OCI-LY3 (cell line): Measurements from ENCODE around the gene BCL11A.

Experiments
- H2AFZ ChIP-seq: fragments of 200-600, 300-600 bp; shearing (Covaris generic); 2 replicates; pipeline ENCODE4 v1.6.0; 2014; ENCODE audit warnings: antibody characterized with exemption, low read depth, low read length
- H3K27ac ChIP-seq: fragments of 200-600, 300-600 bp; sonication (generic); 2 replicates; pipeline ENCODE4 v1.5.1; 2014; ENCODE audit warnings: mild to moderate bottlenecking, low read length, moderate library complexity, mixed read lengths
- H3K27me3 ChIP-seq: fragments of 200-600, 300-600 bp; sonication (generic); 2 replicates; pipeline ENCODE4 v1.6.1; 2014; ENCODE audit warnings: low read depth, low read length, mixed read lengths
- H3K36me3 ChIP-seq: fragments of 200-600, 300-600 bp; sonication (generic); replicated peaks from 2 replicates; pipeline ENCODE3; 2014; ENCODE audit warnings: low read depth, low read length, mixed read lengths
- H3K4me1 ChIP-seq: fragments of 300-600, 200-600 bp; sonication (generic); 2 replicates; pipeline ENCODE4 v1.6.1; 2014; ENCODE audit warnings: low read length, mixed read lengths
- H3K4me2 ChIP-seq: fragments of 200-600, 300-600 bp; sonication (generic); 2 replicates; pipeline ENCODE4 v1.6.1; 2014; ENCODE audit warnings: low read length, mixed read lengths
- H3K4me3 ChIP-seq: fragments of 300-600, 200-600 bp; sonication (generic); 2 replicates; pipeline ENCODE4 v1.5.1; 2014; ENCODE audit warnings: antibody characterized with exemption, mild to moderate bottlenecking, low read length, moderate library complexity
- H3K79me2 ChIP-seq: fragments of 300-600, 200-600 bp; shearing (Covaris generic); 2 replicates; pipeline ENCODE4 v1.6.1; 2014; ENCODE audit warnings: mild to moderate bottlenecking, low read length, mixed read lengths
- H3K9ac ChIP-seq: fragments of 300-600, 200-600 bp; shearing (Covaris generic); 2 replicates; pipeline ENCODE4 v1.6.0; 2014; ENCODE audit warnings: mild to moderate bottlenecking, low read length, moderate library complexity
- H3K9me3 ChIP-seq: fragments of 200-600, 300-600 bp; shearing (Covaris generic); 2 replicates; pipeline ENCODE4 v1.6.1; 2014; ENCODE audit warnings: low read length, mixed read lengths; ENCODE audit not compliant: insufficient read depth
- H4K20me1 ChIP-seq: fragments of 200-600, 300-600 bp; sonication (generic); 2 replicates; pipeline ENCODE4 v1.6.1; 2016; ENCODE audit warnings: low read length, mixed read lengths; ENCODE audit not compliant: insufficient read depth
- EZH2phosphoT487 ChIP-seq: fragments of 200-600 bp; shearing (Covaris generic); IDR thresholded peaks from 2 replicates; pipeline ENCODE4 v1.6.1; 2018; ENCODE audit warnings: antibody characterized with exemption, mixed run types, low read depth
- TF ChIP-seq, protein P1 (sequence below): fragments of 200-600, 300-600 bp; sonication (generic); IDR thresholded peaks from 2 replicates; pipeline ENCODE4 v1.5.1; 2014; ENCODE audit warnings: antibody characterized with exemption, low read length, low read depth

The BCL11A gene

DNA sequence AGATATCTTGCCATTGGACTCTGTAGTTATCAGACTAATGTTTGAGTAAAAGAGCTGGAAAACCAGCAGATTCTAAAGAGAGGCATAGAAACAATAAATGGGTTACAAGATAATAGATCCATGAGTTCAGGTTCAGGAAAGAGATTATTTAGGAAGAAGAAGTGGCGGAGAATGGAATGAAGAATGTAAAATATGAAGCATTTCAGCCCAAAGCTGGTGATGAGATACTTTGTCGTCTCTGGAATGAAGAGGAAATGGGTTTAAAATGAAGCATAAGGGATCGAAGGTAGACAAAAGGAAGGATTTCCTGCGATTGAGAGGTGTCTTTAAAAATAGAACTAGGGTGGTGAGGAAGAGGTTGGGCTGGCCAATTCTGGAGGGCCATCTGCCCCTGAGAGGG is 36.6 kb downstream of the BCL11A start:
- H3K9ac ChIP-seq, result peak overlapping the region; percentile 32; the same call in 1 of the 2 replicates
- H3K4me1 ChIP-seq, result peaks cover 96% of the 10 kb centered on the region
- H3K4me2 ChIP-seq, result peak overlapping the region; percentile 55
- no peak overlapping the region for H2AFZ ChIP-seq
- TF ChIP-seq EZH2phosphoT487, result no peak
- TF ChIP-seq, protein P1, sequence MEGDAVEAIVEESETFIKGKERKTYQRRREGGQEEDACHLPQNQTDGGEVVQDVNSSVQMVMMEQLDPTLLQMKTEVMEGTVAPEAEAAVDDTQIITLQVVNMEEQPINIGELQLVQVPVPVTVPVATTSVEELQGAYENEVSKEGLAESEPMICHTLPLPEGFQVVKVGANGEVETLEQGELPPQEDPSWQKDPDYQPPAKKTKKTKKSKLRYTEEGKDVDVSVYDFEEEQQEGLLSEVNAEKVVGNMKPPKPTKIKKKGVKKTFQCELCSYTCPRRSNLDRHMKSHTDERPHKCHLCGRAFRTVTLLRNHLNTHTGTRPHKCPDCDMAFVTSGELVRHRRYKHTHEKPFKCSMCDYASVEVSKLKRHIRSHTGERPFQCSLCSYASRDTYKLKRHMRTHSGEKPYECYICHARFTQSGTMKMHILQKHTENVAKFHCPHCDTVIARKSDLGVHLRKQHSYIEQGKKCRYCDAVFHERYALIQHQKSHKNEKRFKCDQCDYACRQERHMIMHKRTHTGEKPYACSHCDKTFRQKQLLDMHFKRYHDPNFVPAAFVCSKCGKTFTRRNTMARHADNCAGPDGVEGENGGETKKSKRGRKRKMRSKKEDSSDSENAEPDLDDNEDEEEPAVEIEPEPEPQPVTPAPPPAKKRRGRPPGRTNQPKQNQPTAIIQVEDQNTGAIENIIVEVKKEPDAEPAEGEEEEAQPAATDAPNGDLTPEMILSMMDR, result no peak
- H3K27me3 ChIP-seq, result no peaks in the 10 kb centered on the region
- H3K79me2 ChIP-seq, result peaks cover 100% of the 10 kb centered on the region
- H3K27ac ChIP-seq, result peak overlapping the region; percentile 69
- peaks cover 81% of the 10 kb centered on the region for H3K36me3 ChIP-seq
- peak overlapping the region; percentile 41 for H3K4me3 ChIP-seq
- H3K9me3 ChIP-seq, result no peaks in the 10 kb centered on the region
- peaks cover 99% of the 10 kb centered on the region for H4K20me1 ChIP-seq

DNA sequence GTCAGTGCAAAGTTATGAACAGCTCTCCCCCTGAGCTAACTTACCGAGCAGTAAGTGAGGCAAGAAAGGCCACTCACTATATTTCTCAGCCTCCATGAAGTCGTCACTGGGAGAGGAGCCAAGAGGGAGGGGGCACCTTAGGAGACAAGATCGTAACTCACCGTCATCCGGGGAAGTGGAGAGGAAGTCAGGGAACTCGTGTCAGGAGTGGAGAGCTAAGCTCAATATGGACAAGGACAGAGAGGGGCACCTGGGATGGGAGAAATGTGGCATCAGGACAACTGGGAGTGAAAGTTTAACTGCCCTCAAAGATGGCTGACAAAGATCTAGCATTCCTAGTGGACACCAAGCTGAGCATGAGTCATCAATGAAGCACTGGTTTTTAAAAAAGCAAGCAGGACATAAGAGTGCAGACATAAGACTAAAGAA is 37.1 kb downstream of the BCL11A start:
- Histone ChIP-seq H3K9me3 (no peaks in the 10 kb centered on the region), H3K36me3 (peaks cover 80% of the 10 kb centered on the region), H3K4me3 (peak overlapping the region; percentile 41), H3K27ac (peak overlapping the region; percentile 69), H3K4me2 (peak overlapping the region; percentile 55), H4K20me1 (peaks cover 99% of the 10 kb centered on the region), H2AFZ (no peak overlapping the region), H3K4me1 (peaks cover 96% of the 10 kb centered on the region), H3K79me2 (peaks cover 100% of the 10 kb centered on the region), H3K27me3 (no peaks in the 10 kb centered on the region), H3K9ac (peak overlapping the region; percentile 32)
- TF ChIP-seq, protein P1, result no peak
- no peak for TF ChIP-seq EZH2phosphoT487

DNA sequence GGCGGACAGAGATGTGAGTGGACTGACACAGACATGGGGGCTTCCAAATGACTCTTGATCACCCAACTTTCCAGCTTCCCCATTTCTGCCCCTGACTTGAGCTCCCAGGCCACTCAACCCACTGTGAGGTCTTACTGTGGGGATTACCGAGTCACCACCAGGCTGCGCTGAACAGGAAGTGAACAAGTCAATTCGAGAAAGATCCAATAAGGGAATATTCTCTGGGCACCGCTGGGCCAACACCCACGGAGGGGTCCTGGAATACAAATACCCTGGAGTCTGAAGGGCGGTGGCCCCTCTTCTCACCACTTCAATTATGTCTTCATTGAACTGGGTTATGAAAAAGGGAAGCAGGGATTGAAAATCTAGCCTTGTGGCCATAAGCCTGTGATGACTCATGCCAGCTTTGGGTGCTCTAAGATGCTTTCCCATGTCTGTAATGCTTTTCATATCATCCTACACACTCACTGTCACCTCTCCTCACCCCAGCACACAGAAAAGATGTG is 37.7 kb downstream of the BCL11A start:
- peaks cover 99% of the 10 kb centered on the region for H4K20me1 ChIP-seq

DNA sequence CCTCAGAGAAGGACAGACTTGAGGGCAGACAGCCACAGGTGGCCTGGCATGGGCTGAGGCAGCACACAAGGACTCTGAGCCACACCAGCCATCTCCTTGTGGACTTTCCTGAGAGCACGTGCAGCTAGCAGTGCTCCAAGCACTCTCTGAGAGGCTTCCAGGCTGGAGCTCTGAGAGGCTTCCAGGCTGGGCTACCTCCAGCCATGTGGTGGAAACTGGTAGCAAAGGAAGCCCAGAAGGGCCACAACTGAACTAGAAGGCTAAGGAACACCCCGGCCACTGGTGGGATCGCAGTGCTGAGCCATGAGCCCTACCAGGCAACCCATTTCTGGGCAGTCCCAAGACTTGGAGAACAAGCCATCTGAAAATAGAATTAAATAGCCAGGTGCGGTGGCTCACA is 39.5 kb downstream of the BCL11A start:
- Histone ChIP-seq H3K27ac (no peak overlapping the region), H3K36me3 (peaks cover 79% of the 10 kb centered on the region), H3K4me1 (peaks cover 90% of the 10 kb centered on the region), H2AFZ (no peak overlapping the region), H3K4me2 (peak overlapping the region; percentile 1; the same call in 1 of the 2 replicates), H3K4me3 (no peak overlapping the region), H4K20me1 (peaks cover 99% of the 10 kb centered on the region), H3K9me3 (no peaks in the 10 kb centered on the region), H3K9ac (no peak overlapping the region), H3K79me2 (peaks cover 100% of the 10 kb centered on the region), H3K27me3 (no peaks in the 10 kb centered on the region)
- TF ChIP-seq, protein P1, result no peak
- TF ChIP-seq EZH2phosphoT487, result no peak

More for the DNA sequence above, 37.7 kb downstream of the BCL11A start:
- H3K27me3 ChIP-seq, result no peaks in the 10 kb centered on the region
- TF ChIP-seq, protein P1, result peak; percentile 13; the same call in 1 of the 2 replicates
- no peak for TF ChIP-seq EZH2phosphoT487
- peaks cover 80% of the 10 kb centered on the region for H3K36me3 ChIP-seq
- no peaks in the 10 kb centered on the region for H3K9me3 ChIP-seq
- peak overlapping the region; percentile 41 for H3K4me3 ChIP-seq
- H3K27ac ChIP-seq, result peak overlapping the region; percentile 69
- H3K4me1 ChIP-seq, result peaks cover 95% of the 10 kb centered on the region
- peaks cover 100% of the 10 kb centered on the region for H3K79me2 ChIP-seq
- peak overlapping the region; percentile 45; the same call in 1 of the 2 replicates for H3K9ac ChIP-seq
- peak overlapping the region; percentile 55 for H3K4me2 ChIP-seq
- no peak overlapping the region for H2AFZ ChIP-seq
